SK-N-SH treated with all-trans-retinoic acid at 6 μM for 48 hours (cell line): ENCODE data around the gene SLC35F4.
"Not testable (repeated sequence)": the region's sequence is repeated elsewhere in the genome, so short reads cannot be mapped to it uniquely, and the experiment has no call there.

Experiments
- ATAC-seq: fragments of 200-7000 bp; cut with Tn5 transposase; 3 replicates; pipeline ENCODE4 v1.9.1; 2020; ENCODE audit warnings: mild to moderate bottlenecking, moderate library complexity
- ARNTL ChIP-seq: fragments of 450-650 bp; formaldehyde crosslinking; IDR thresholded peaks from 2 replicates; pipeline ENCODE4 v1.5.0; 2020; ENCODE audit warnings: low read depth, mild to moderate bottlenecking, moderate library complexity, borderline replicate concordance
- BACH2 ChIP-seq: fragments of 250-450 bp; sonication (Bioruptor Pico); IDR thresholded peaks from 2 replicates; pipeline ENCODE4 v1.9.0; 2021; ENCODE audit warnings: mild to moderate bottlenecking, borderline replicate concordance
- CREB5 ChIP-seq: fragments of 250-450 bp; sonication (Bioruptor Pico); IDR thresholded peaks from 2 replicates; pipeline ENCODE4 v1.5.1; 2020; ENCODE audit warnings: low read depth, mild to moderate bottlenecking, moderate library complexity
- CSDC2 ChIP-seq: fragments of 250-450 bp; sonication (Bioruptor Pico); IDR thresholded peaks from 2 replicates; pipeline ENCODE4 v1.5.0; 2020; ENCODE audit warnings: mild to moderate bottlenecking, moderate library complexity
- CSRNP3 ChIP-seq: fragments of 250-450 bp; sonication (Bioruptor Pico); IDR thresholded peaks from 2 replicates; pipeline ENCODE4 v1.5.1; 2021; ENCODE audit warnings: mild to moderate bottlenecking, moderate library complexity
- ESRRG ChIP-seq: fragments of 250-450 bp; sonication (Bioruptor Pico); IDR thresholded peaks from 2 replicates; pipeline ENCODE4 v1.6.1; 2021; ENCODE audit warnings: mild to moderate bottlenecking
- GLIS3 ChIP-seq: fragments of 250-450 bp; sonication (Bioruptor Pico); IDR thresholded peaks from 2 replicates; pipeline ENCODE4 v1.5.0; 2020; ENCODE audit warnings: mild to moderate bottlenecking, moderate library complexity
- ISL1 ChIP-seq: fragments of 250-450 bp; sonication (Bioruptor Pico); IDR thresholded peaks from 2 replicates; pipeline ENCODE4 v2.1.2; 2022; ENCODE audit warnings: mild to moderate bottlenecking, moderate library complexity
- OSR1 ChIP-seq: fragments of 250-450 bp; sonication (Bioruptor Pico); IDR thresholded peaks from 2 replicates; pipeline ENCODE4 v1.8.0; 2022; ENCODE audit warnings: moderate library complexity, mild to moderate bottlenecking, inconsistent platforms
- POU6F1 ChIP-seq: fragments of 250-450 bp; sonication (Bioruptor Pico); IDR thresholded peaks from 2 replicates; pipeline ENCODE4 v1.8.0; 2021; ENCODE audit warnings: low read depth, mild to moderate bottlenecking, moderate library complexity, borderline replicate concordance
- PPARA ChIP-seq: fragments of 250-450 bp; sonication (Bioruptor Pico); IDR thresholded peaks from 2 replicates; pipeline ENCODE4 v1.5.0; 2020; ENCODE audit warnings: mild to moderate bottlenecking, borderline replicate concordance
- RARB ChIP-seq: fragments of 250-450 bp; sonication (Bioruptor Pico); IDR thresholded peaks from 2 replicates; pipeline ENCODE4 v1.8.0; 2021; ENCODE audit warnings: mild to moderate bottlenecking, moderate library complexity
- TCF4 ChIP-seq: fragments of 250-450 bp; sonication (Bioruptor Pico); IDR thresholded peaks from 2 replicates; pipeline ENCODE4 v1.8.0; 2021; ENCODE audit warnings: mild to moderate bottlenecking, moderate library complexity, borderline replicate concordance
- TOX ChIP-seq: fragments of 250-450 bp; sonication (Bioruptor Pico); IDR thresholded peaks from 2 replicates; pipeline ENCODE4 v1.8.0; 2021; ENCODE audit warnings: mild to moderate bottlenecking, moderate library complexity, borderline replicate concordance
- TSHZ2 ChIP-seq: fragments of 250-450 bp; sonication (Bioruptor Pico); IDR thresholded peaks from 2 replicates; pipeline ENCODE4 v1.5.0; 2020; ENCODE audit warnings: mild to moderate bottlenecking, moderate library complexity
- ZFP3 ChIP-seq: fragments of 250-450 bp; sonication (Bioruptor Pico); IDR thresholded peaks from 2 replicates; pipeline ENCODE4 v1.5.0; 2020; ENCODE audit warnings: mild to moderate bottlenecking, moderate library complexity
- ZFP30 ChIP-seq: fragments of 450-650 bp; formaldehyde crosslinking; IDR thresholded peaks from 2 replicates; pipeline ENCODE4 v1.5.0; 2022; ENCODE audit warnings: mild to moderate bottlenecking, moderate library complexity
- ZNF565 ChIP-seq: fragments of 450-650 bp; formaldehyde crosslinking; conservative IDR thresholded peaks from 2 replicates; pipeline ENCODE4 v1.5.0; 2020; ENCODE audit warnings: low read depth, mild to moderate bottlenecking, moderate library complexity
- ZNF70 ChIP-seq: fragments of 450-650 bp; formaldehyde crosslinking; IDR thresholded peaks from 2 replicates; pipeline ENCODE4 v1.5.0; 2020; ENCODE audit warnings: mild to moderate bottlenecking, moderate library complexity
- ZNF8 ChIP-seq: fragments of 450-650 bp; formaldehyde crosslinking; IDR thresholded peaks from 2 replicates; pipeline ENCODE4 v1.5.0; 2020; ENCODE audit warnings: mild to moderate bottlenecking, moderate library complexity

The SLC35F4 gene

GRCh38 chr14:57754527-57754926 lies 111.4 kb downstream of the SLC35F4 start:
- no peak for ATAC-seq
- no peak for TF ChIP-seq ZNF70 (CRISPR knock-in tag)
- TF ChIP-seq CREB5: no peak
- TF ChIP-seq ZFP30 (CRISPR knock-in tag): no peak
- TF ChIP-seq OSR1 (CRISPR knock-in tag): no peak
- no peak for TF ChIP-seq TOX (CRISPR knock-in tag)
- no peak for TF ChIP-seq PPARA
- TF ChIP-seq, all 23 proteins: peak for 0

- no peak for ATAC-seq
These were observed 112.1 kb downstream of the SLC35F4 start for GRCh38 chr14:57753821-57754220.

GRCh38 chr14:57752142-57752695 lies 113.7 kb downstream of the SLC35F4 start:
- ATAC-seq: not testable (repeated sequence)

More at GRCh38 chr14:57753821-57754220, 112.1 kb downstream of the SLC35F4 start:
- TF ChIP-seq ZNF8 (CRISPR knock-in tag) (no peak), RARB (CRISPR knock-in tag) (no peak), POU6F1 (CRISPR knock-in tag) (no peak), ZFP30 (CRISPR knock-in tag) (no peak), ARNTL (CRISPR knock-in tag) (no peak), TOX (CRISPR knock-in tag) (no peak), ZNF565 (CRISPR knock-in tag) (no peak), ZNF70 (CRISPR knock-in tag) (no peak), TCF4 (CRISPR knock-in tag) (no peak), ISL1 (CRISPR knock-in tag) (no peak)
- TF ChIP-seq, all 23 proteins: peak for 0

GRCh38 chr14:57751400-57751799 lies 114.5 kb downstream of the SLC35F4 start:
- TF ChIP-seq TOX (CRISPR knock-in tag) (no peak), TSHZ2 (no peak), BACH2 (no peak)
- ATAC-seq: no peak

GRCh38 chr14:57749267-57749666 lies 116.6 kb downstream of the SLC35F4 start:
- no peak for ATAC-seq
- TF ChIP-seq ZNF565 (CRISPR knock-in tag): no peak

- TF ChIP-seq GLIS3: no peak
- ATAC-seq: no peak
These were observed 117.6 kb downstream of the SLC35F4 start for GRCh38 chr14:57748279-57748678.

- no peak for ATAC-seq
- TF ChIP-seq PPARA: no peak
These were observed 118.9 kb downstream of the SLC35F4 start for GRCh38 chr14:57747036-57747435.

- ATAC-seq: no peak
- no peak for TF ChIP-seq ARNTL (CRISPR knock-in tag)
- TF ChIP-seq RARB (CRISPR knock-in tag): no peak
- no peak for TF ChIP-seq CSRNP3 (CRISPR knock-in tag)
- no peak for TF ChIP-seq TSHZ2
- TF ChIP-seq ZFP3 (CRISPR knock-in tag): no peak
- no peak for TF ChIP-seq TOX (CRISPR knock-in tag)
- no peak for TF ChIP-seq ZFP30 (CRISPR knock-in tag)
- TF ChIP-seq ZNF8 (CRISPR knock-in tag): no peak
- TF ChIP-seq ZNF70 (CRISPR knock-in tag): no peak
- TF ChIP-seq TCF4 (CRISPR knock-in tag): no peak
- no peak for TF ChIP-seq ESRRG
- TF ChIP-seq CSDC2 (CRISPR knock-in tag): no peak
These were observed 119.3 kb downstream of the SLC35F4 start for GRCh38 chr14:57746563-57746962.
